Immature natural killer cell (primary cell): ENCODE measurements around the gene KCNQ5. TPM values are rescaled to one million over a fixed set of nuclear protein-coding genes. Genes with fewer than 3 reads are reported as not detected.

Experiments used
- DNase-seq, 3 donors: peaks; one replicate each; pipeline ENCODE4 v3.0.0; 2022; ENCODE audit warnings: mixed read lengths in 1 of 3
- H3K27ac Mint-ChIP-seq, 6 donors: one replicate each; pipeline ENCODE4 v1.8.0; 2020; ENCODE audit warnings: mixed read lengths in 6 of 6, mild to moderate bottlenecking in 5 of 6, inconsistent platforms in 4 of 6, moderate library complexity in 3 of 6
- H3K27me3 Mint-ChIP-seq, 3 donors: one replicate each; pipeline ENCODE4 v1.8.0; 2020 to 2021; ENCODE audit warnings: low read depth in 3 of 3, mild to moderate bottlenecking in 3 of 3, mixed read lengths in 3 of 3, moderate library complexity in 3 of 3, inconsistent platforms in 1 of 3
- H3K36me3 Mint-ChIP-seq, 3 donors: one replicate each; pipeline ENCODE4 v1.8.0; 2020; ENCODE audit warnings: mixed read lengths in 3 of 3, inconsistent platforms in 2 of 3, mild to moderate bottlenecking in 2 of 3
- H3K4me1 Mint-ChIP-seq, 2 donors: one replicate each; pipeline ENCODE4 v1.8.0; 2020; ENCODE audit warnings: inconsistent platforms in 2 of 2, mild to moderate bottlenecking in 2 of 2, mixed read lengths in 2 of 2, moderate library complexity in 1 of 2
- H3K4me3 Mint-ChIP-seq, 5 donors: one replicate each; pipeline ENCODE4 v1.8.0; 2020; ENCODE audit warnings: mild to moderate bottlenecking in 5 of 5, mixed read lengths in 5 of 5, inconsistent platforms in 3 of 5, moderate library complexity in 3 of 5
- H3K9me3 Mint-ChIP-seq, 6 donors: one replicate each; pipeline ENCODE4 v1.8.0; 2020; ENCODE audit warnings: mild to moderate bottlenecking in 6 of 6, mixed read lengths in 6 of 6, inconsistent platforms in 4 of 6, moderate library complexity in 3 of 6
- polyA plus RNA-seq, 3 donors: library from polyadenylated mRNA; unstranded; fragments of 300-500 nt; fragmentation: Illumina TruSeq; gene quantifications; one replicate each; pipeline ENCODE4 v1.2.3, GENCODE V29; 2021

The KCNQ5 gene
- polyA plus RNA-seq, 3 donors from 2014 or later: 1.3 to 4.3 (median 1.8) TPM

GRCh38 chr6:73004861-73005260, 383.0 kb downstream of the KCNQ5 start:
- no peak overlapping the region for H3K4me3 Mint-ChIP-seq
- H3K9me3 Mint-ChIP-seq: no peaks in the 10 kb centered on the region
- H3K27ac Mint-ChIP-seq: no peak overlapping the region
- H3K27me3 Mint-ChIP-seq: no peaks in the 10 kb centered on the region
- no peak for DNase-seq
- H3K36me3 Mint-ChIP-seq: peaks cover 0 to 20% (median 15%) of the 10 kb centered on the region in 3 donors
- no peaks in the 10 kb centered on the region for H3K4me1 Mint-ChIP-seq

GRCh38 chr6:73006146-73006545, 384.3 kb downstream of the KCNQ5 start:
- no peaks in the 10 kb centered on the region for H3K27me3 Mint-ChIP-seq
- H3K4me3 Mint-ChIP-seq: no peak overlapping the region
- H3K27ac Mint-ChIP-seq: no peak overlapping the region
- DNase-seq: no peak
- H3K4me1 Mint-ChIP-seq: no peaks in the 10 kb centered on the region
- no peaks in the 10 kb centered on the region for H3K9me3 Mint-ChIP-seq
- peaks cover 0 to 22% (median 15%) of the 10 kb centered on the region in 3 donors for H3K36me3 Mint-ChIP-seq

GRCh38 chr6:73011945-73012344, 390.1 kb downstream of the KCNQ5 start:
- no peak for DNase-seq
- Mint-ChIP-seq H3K27ac (no peak overlapping the region), H3K4me3 (no peak overlapping the region), H3K36me3 (peaks cover 0 to 16% (median 15%) of the 10 kb centered on the region in 3 donors), H3K4me1 (no peaks in the 10 kb centered on the region), H3K9me3 (no peaks in the 10 kb centered on the region), H3K27me3 (no peaks in the 10 kb centered on the region)

- no peak for DNase-seq
- H3K4me3 Mint-ChIP-seq: no peak overlapping the region
- H3K4me1 Mint-ChIP-seq: no peaks in the 10 kb centered on the region
- no peak overlapping the region for H3K27ac Mint-ChIP-seq
- H3K9me3 Mint-ChIP-seq: no peaks in the 10 kb centered on the region
- no peaks in the 10 kb centered on the region for H3K36me3 Mint-ChIP-seq
- H3K27me3 Mint-ChIP-seq: peaks cover 0 to 2% (median 0%) of the 10 kb centered on the region in 3 donors
These were observed 395.6 kb downstream of the KCNQ5 start for GRCh38 chr6:73017476-73017875.

- Mint-ChIP-seq H3K4me3 (no peak overlapping the region), H3K27me3 (no peaks in the 10 kb centered on the region), H3K4me1 (peaks cover 2 to 11% of the 10 kb centered on the region in 2 donors), H3K27ac (no peak overlapping the region), H3K36me3 (peaks cover 0 to 4% (median 0%) of the 10 kb centered on the region in 3 donors), H3K9me3 (peaks cover 0 to 3% (median 0%) of the 10 kb centered on the region in 6 donors)
- no peak for DNase-seq
These were observed 402.7 kb downstream of the KCNQ5 start for GRCh38 chr6:73024598-73024997.

- Mint-ChIP-seq H3K27ac (no peak overlapping the region), H3K4me1 (peaks cover 2 to 16% of the 10 kb centered on the region in 2 donors), H3K27me3 (peaks cover 0 to 3% (median 0%) of the 10 kb centered on the region in 3 donors), H3K4me3 (no peak overlapping the region), H3K9me3 (peaks cover 0 to 3% (median 0%) of the 10 kb centered on the region in 6 donors), H3K36me3 (peaks cover 0 to 4% (median 0%) of the 10 kb centered on the region in 3 donors)
- DNase-seq: no peak
These were observed 405.8 kb downstream of the KCNQ5 start for GRCh38 chr6:73027691-73028090.

- Mint-ChIP-seq H3K27me3 (peaks cover 0 to 3% (median 0%) of the 10 kb centered on the region in 3 donors), H3K4me1 (peaks cover 2 to 17% of the 10 kb centered on the region in 2 donors), H3K36me3 (peaks cover 0 to 4% (median 0%) of the 10 kb centered on the region in 3 donors), H3K4me3 (no peak overlapping the region), H3K9me3 (peaks cover 0 to 3% (median 0%) of the 10 kb centered on the region in 6 donors), H3K27ac (no peak overlapping the region)
- DNase-seq: no peak
These were observed 406.4 kb downstream of the KCNQ5 start for GRCh38 chr6:73028124-73028766.

GRCh38 chr6:73028893-73029450, 407.1 kb downstream of the KCNQ5 start:
- peaks cover 0 to 3% (median 0%) of the 10 kb centered on the region in 6 donors for H3K9me3 Mint-ChIP-seq
- peaks cover 0 to 4% (median 0%) of the 10 kb centered on the region in 3 donors for H3K36me3 Mint-ChIP-seq
- H3K4me3 Mint-ChIP-seq: no peak overlapping the region
- H3K27me3 Mint-ChIP-seq: peaks cover 0 to 3% (median 0%) of the 10 kb centered on the region in 3 donors
- peaks cover 2 to 17% of the 10 kb centered on the region in 2 donors for H3K4me1 Mint-ChIP-seq
- no peak overlapping the region for H3K27ac Mint-ChIP-seq
- no peak for DNase-seq

- H3K36me3 Mint-ChIP-seq: peaks cover 0 to 4% (median 0%) of the 10 kb centered on the region in 3 donors
- peaks cover 0 to 3% (median 0%) of the 10 kb centered on the region in 3 donors for H3K27me3 Mint-ChIP-seq
- no peak overlapping the region for H3K27ac Mint-ChIP-seq
- DNase-seq: no peak
- H3K4me1 Mint-ChIP-seq: peaks cover 2 to 20% of the 10 kb centered on the region in 2 donors
- H3K4me3 Mint-ChIP-seq: no peak overlapping the region
- H3K9me3 Mint-ChIP-seq: peaks cover 0 to 3% (median 0%) of the 10 kb centered on the region in 6 donors
These were observed 408.4 kb downstream of the KCNQ5 start for GRCh38 chr6:73030257-73030656.

- Mint-ChIP-seq H3K4me1 (peaks cover 7 to 28% of the 10 kb centered on the region in 2 donors), H3K27me3 (peaks cover 0 to 3% (median 0%) of the 10 kb centered on the region in 3 donors), H3K9me3 (peaks cover 0 to 3% (median 0%) of the 10 kb centered on the region in 6 donors), H3K36me3 (peaks cover 0 to 4% (median 0%) of the 10 kb centered on the region in 3 donors), H3K4me3 (no peak overlapping the region), H3K27ac (no peak overlapping the region)
- no peak for DNase-seq
These were observed 409.2 kb downstream of the KCNQ5 start for GRCh38 chr6:73030791-73031782.

- Mint-ChIP-seq H3K27ac (no peak overlapping the region), H3K4me3 (no peak overlapping the region), H3K36me3 (no peaks in the 10 kb centered on the region), H3K27me3 (peaks cover 0 to 3% (median 0%) of the 10 kb centered on the region in 3 donors), H3K4me1 (peaks cover 16 to 41% of the 10 kb centered on the region in 2 donors), H3K9me3 (peaks cover 0 to 3% (median 0%) of the 10 kb centered on the region in 6 donors)
- DNase-seq: no peak
These were observed 410.7 kb downstream of the KCNQ5 start for GRCh38 chr6:73032586-73032985.

GRCh38 chr6:73036689-73037088, 414.8 kb downstream of the KCNQ5 start:
- Mint-ChIP-seq H3K4me1 (peaks cover 14 to 29% of the 10 kb centered on the region in 2 donors), H3K36me3 (peaks cover 10 to 11% (median 11%) of the 10 kb centered on the region in 3 donors), H3K27ac (peak overlapping the region in 2 of 6 donors; percentile 5 to 36), H3K4me3 (peak overlapping the region in 4 of 5 donors; percentile 19 to 47 (median 38)), H3K27me3 (peaks cover 0 to 4% (median 0%) of the 10 kb centered on the region in 3 donors), H3K9me3 (peaks cover 4 to 16% (median 10%) of the 10 kb centered on the region in 6 donors)
- DNase-seq: no peak

GRCh38 chr6:73041051-73041450, 419.2 kb downstream of the KCNQ5 start:
- peaks cover 0 to 1% (median 0%) of the 10 kb centered on the region in 3 donors for H3K27me3 Mint-ChIP-seq
- H3K36me3 Mint-ChIP-seq: peaks cover 14 to 20% (median 15%) of the 10 kb centered on the region in 3 donors
- peaks cover 10 to 13% of the 10 kb centered on the region in 2 donors for H3K4me1 Mint-ChIP-seq
- no peak for DNase-seq
- H3K4me3 Mint-ChIP-seq: no peak overlapping the region
- H3K9me3 Mint-ChIP-seq: peaks cover 4 to 16% (median 10%) of the 10 kb centered on the region in 6 donors
- no peak overlapping the region for H3K27ac Mint-ChIP-seq
